Coronary artery (tissue), 2 donors: ENCODE data around the gene SPTBN1.

ENCODE experiments used
- DNase-seq: peaks from one replicate; pipeline ENCODE4 v3.0.0-alpha.2; 2017; ENCODE audit warnings: low spot score
- H3K27ac ChIP-seq, 2 donors: fragments of 200-600 bp; sonication (generic); one replicate each; pipeline ENCODE4 v1.5.1; 2016 to 2019
- H3K4me3 ChIP-seq: fragments of 200-600 bp; sonication (generic); 2 replicates; pipeline ENCODE4 v1.5.1; 2016; ENCODE audit warnings: mild to moderate bottlenecking, moderate library complexity
- CTCF ChIP-seq: fragments of 200-600 bp; sonication (generic); IDR thresholded peaks from one replicate; pipeline ENCODE4 v1.5.1; 2019; ENCODE audit warnings: antibody characterized with exemption

The SPTBN1 gene

GRCh38 chr2:54663424-54664030 lies 207.4 kb downstream of the SPTBN1 start:
- Histone ChIP-seq H3K27ac (no peak overlapping the region), H3K4me3 (no peak overlapping the region)
- no peak for DNase-seq
- no peak for TF ChIP-seq CTCF

DNA sequence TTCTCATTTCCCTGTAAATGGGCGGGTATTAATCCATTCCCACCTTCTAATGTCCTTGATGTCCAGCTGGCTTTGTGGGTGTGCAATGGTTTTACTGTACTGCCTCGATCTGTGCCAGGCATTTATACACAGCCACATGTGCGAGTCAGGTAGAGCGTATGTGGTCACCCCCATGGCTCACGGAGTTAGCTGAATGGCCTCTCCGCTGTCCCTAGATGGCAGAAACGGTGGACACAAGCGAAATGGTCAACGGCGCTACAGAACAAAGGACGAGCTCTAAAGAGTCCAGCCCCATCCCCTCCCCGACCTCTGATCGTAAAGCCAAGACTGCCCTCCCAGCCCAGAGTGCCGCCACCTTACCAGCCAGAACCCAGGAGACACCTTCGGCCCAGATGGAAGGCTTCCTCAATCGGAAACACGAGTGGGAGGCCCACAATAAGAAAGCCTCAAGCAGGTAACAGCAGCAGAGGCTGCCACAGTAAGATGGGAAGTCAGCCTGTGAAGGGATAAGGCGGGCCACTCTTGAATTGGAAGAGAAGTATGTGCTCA lies 208.2 kb downstream of the SPTBN1 start:
- H3K27ac ChIP-seq = peak overlapping the region in 1 of 2 donors; percentile 44
- TF ChIP-seq CTCF = no peak
- no peak overlapping the region for H3K4me3 ChIP-seq
- no peak for DNase-seq

DNA sequence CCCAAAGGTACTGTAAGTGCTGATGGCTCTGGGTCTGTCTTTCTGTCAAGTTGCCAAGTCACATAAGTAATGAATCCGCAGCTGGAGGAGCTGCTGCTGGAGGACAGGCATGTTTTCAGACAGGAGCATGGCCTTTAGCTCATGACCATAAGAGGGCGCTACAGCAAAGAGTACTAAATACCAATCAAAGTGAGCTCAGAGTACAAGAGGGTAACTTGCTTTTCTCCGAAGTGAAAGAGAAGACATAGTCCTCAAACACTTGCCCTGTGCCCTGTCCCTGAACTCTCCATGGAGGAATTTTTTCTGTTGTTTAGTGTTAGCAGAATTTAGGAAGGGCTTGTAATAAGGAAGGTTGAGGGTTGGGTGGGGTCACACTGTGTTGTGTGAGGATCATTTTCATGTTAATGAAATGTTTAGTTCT lies 209.3 kb downstream of the SPTBN1 start:
- Histone ChIP-seq H3K4me3 (no peak overlapping the region), H3K27ac (peak overlapping the region; percentile 24 to 80)
- DNase-seq = no peak
- peak; percentile 30 for TF ChIP-seq CTCF

GRCh38 chr2:54666131-54666633 lies 210.1 kb downstream of the SPTBN1 start:
- Histone ChIP-seq H3K4me3 (no peak overlapping the region), H3K27ac (peak overlapping the region; percentile 24 to 80)
- TF ChIP-seq CTCF = no peak
- DNase-seq = no peak

- TF ChIP-seq CTCF = no peak
- no peak overlapping the region for H3K4me3 ChIP-seq
- H3K27ac ChIP-seq = peak overlapping the region; percentile 24 to 80
- no peak for DNase-seq
Measured at GRCh38 chr2:54666634-54667265, 210.6 kb downstream of the SPTBN1 start.

DNA sequence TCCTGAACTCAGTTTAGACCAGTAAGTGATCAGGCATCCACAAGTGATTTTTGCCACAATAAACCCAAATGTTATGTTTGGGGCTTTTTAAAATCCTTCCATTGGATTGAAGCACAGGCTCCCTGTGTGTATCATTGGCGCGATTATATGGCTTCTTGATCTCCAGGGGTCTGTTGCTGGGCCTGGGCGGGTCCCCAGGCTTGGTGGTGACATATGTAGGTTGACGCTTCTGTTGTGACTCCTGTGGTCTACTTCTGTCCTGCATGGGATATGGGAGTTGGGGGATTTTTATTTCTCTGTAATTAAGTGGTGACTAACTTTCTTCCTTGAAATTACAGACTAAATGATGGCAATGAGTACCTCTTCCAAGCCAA lies 211.1 kb downstream of the SPTBN1 start:
- Histone ChIP-seq H3K27ac (peak overlapping the region in 1 of 2 donors; percentile 80), H3K4me3 (no peak overlapping the region)
- DNase-seq = no peak
- TF ChIP-seq CTCF = no peak
